Skeletal muscle tissue (tissue), 4 donors: Measurements from ENCODE around the gene SLN. TPM values are rescaled to one million over a fixed set of nuclear protein-coding genes. Genes with fewer than 3 reads are reported as not detected.
"Not testable (repeated sequence)": the region's sequence is repeated elsewhere in the genome, so short reads cannot be mapped to it uniquely, and the experiment has no call there.

Experiments
- H3K27ac ChIP-seq: one replicate; pipeline ENCODE4 v1.7.0; 2013; ENCODE audit warnings: mild to moderate bottlenecking, low read depth, low read length, inconsistent platforms
- H3K27me3 ChIP-seq, 3 donors: one replicate each; pipeline ENCODE4 v1.7.0; 2013; ENCODE audit warnings: low read length in 3 of 3; ENCODE audit not compliant: control insufficient read depth in 3 of 3, insufficient read depth in 3 of 3
- H3K36me3 ChIP-seq, 3 donors: one replicate each; pipeline ENCODE4 v1.7.0; 2013; ENCODE audit warnings: low read length in 3 of 3; ENCODE audit not compliant: control insufficient read depth in 3 of 3, insufficient read depth in 3 of 3
- H3K4me1 ChIP-seq, 3 donors: one replicate each; pipeline ENCODE4 v1.7.0; 2013; ENCODE audit warnings: low read length in 3 of 3, mild to moderate bottlenecking in 3 of 3; ENCODE audit not compliant: control insufficient read depth in 3 of 3, insufficient read depth in 3 of 3
- H3K4me3 ChIP-seq, 3 donors: one replicate each; pipeline ENCODE4 v1.7.0; 2013; ENCODE audit warnings: low read length in 3 of 3
- H3K9ac ChIP-seq, 3 donors: one replicate each; pipeline ENCODE4 v1.7.0; 2013; ENCODE audit warnings: low read length in 3 of 3, mild to moderate bottlenecking in 3 of 3, moderate library complexity in 2 of 3, low read depth in 1 of 3
- H3K9me3 ChIP-seq, 3 donors: one replicate each; pipeline ENCODE4 v1.7.0; 2013; ENCODE audit warnings: low read length in 3 of 3; ENCODE audit not compliant: control insufficient read depth in 3 of 3
- total RNA-seq: library from RNA; depleted of rRNA; stranded (reverse); fragments of >200 nt; gene quantifications from one replicate; pipeline ENCODE4 v1.2.3, GENCODE V29; 2014
- donor health status: Osteomylitis.

SLN gene
- 2,012 TPM for total RNA-seq

GRCh38 chr11:107711861-107712755 is at the start of gene SLN:
TSS of gene SLN (minus strand) at chr11:107712056.
- Histone ChIP-seq H3K36me3 (peaks cover 0 to 28% (median 7%) of the 10 kb centered on the region in 3 donors), H3K27me3 (no peaks in the 10 kb centered on the region), H3K9ac (peak within 1 kb of the TSS; percentile 76 to 80 (median 79)), H3K27ac (peak within 1 kb of the TSS; percentile 91), H3K4me3 (peak within 1 kb of the TSS; percentile 71 to 76 (median 72)), H3K4me1 (peaks cover 8 to 23% (median 20%) of the 10 kb centered on the region in 3 donors), H3K9me3 (no peaks in the 10 kb centered on the region)

- H3K9me3 ChIP-seq, H3K9ac ChIP-seq, H3K4me1 ChIP-seq, H3K36me3 ChIP-seq, H3K27me3 ChIP-seq, H3K27ac ChIP-seq, H3K4me3 ChIP-seq: not testable (repeated sequence)
These were observed 47.0 kb upstream of the SLN start for GRCh38 chr11:107758719-107759355.

- no peaks in the 10 kb centered on the region for H3K9me3 ChIP-seq
- H3K36me3 ChIP-seq: no peaks in the 10 kb centered on the region
- no peak overlapping the region for H3K9ac ChIP-seq
- peaks cover 4 to 14% (median 10%) of the 10 kb centered on the region in 3 donors for H3K4me1 ChIP-seq
- no peaks in the 10 kb centered on the region for H3K27me3 ChIP-seq
- H3K27ac ChIP-seq: no peak overlapping the region
- no peak overlapping the region for H3K4me3 ChIP-seq
These were observed 45.8 kb upstream of the SLN start for GRCh38 chr11:107757661-107758060.

DNA sequence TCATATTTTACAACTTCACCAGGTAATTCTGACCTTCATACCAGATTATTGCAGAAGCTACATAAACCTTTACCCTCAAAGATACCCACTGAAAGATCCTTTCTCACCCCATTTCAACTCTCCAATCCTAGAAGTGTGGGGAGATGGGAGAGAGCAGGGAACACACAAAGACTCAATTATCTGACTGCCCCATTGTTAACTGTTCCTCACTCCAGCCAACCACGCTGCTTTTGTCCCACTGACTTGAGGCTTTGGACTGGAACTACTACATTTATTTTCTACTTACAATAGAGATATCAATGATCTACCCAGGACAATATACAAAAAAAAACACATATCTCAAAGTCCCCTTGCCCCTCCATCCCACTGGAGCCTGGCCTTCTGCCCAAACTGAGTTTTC is 44.7 kb upstream of the SLN start:
- no peak overlapping the region for H3K27ac ChIP-seq
- peaks cover 4 to 14% (median 10%) of the 10 kb centered on the region in 3 donors for H3K4me1 ChIP-seq
- no peaks in the 10 kb centered on the region for H3K36me3 ChIP-seq
- H3K9me3 ChIP-seq: no peaks in the 10 kb centered on the region
- no peak overlapping the region for H3K9ac ChIP-seq
- no peaks in the 10 kb centered on the region for H3K27me3 ChIP-seq
- no peak overlapping the region for H3K4me3 ChIP-seq

DNA sequence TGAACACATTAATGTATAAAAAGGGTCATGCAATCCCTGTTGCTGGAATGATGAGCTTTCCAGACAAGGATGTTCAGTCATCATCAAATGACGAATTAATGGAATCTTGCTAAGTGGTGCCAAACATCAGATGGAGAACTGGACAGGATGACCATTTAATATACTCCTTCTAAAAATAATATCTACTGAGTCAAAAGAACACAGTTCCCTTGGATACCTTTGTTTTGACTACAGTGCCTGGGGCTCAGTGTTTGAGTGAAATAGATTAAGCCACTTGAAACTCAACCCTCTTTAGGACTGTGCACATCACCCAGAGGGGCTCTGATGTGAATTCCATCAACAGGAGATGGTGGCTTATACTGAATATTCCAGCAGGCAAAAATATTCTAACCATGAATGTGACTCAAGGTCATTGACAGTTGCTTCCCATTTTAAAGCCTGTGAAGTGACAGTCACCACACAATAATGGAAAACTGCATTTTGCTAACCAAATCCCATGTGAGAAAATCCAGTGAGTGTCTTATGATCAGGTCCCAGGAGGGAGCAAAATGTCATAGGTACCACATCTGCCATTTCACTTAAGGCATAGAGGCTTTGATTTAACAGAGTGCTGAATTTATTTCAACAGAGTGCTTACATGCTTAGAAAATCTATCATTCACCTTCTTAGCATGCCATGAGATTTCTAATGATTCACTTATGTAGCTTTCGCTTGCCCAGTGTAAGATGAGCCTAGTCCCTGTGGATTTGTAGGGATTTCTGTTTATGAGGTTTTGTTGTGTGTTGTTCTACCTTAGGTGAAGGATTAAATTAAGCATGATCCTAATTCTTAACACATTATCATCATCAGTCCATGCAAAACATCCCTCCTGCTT is 41.3 kb upstream of the SLN start:
- Histone ChIP-seq H3K27me3 (no peaks in the 10 kb centered on the region), H3K4me1 (peaks cover 4 to 10% (median 10%) of the 10 kb centered on the region in 3 donors), H3K9ac (peak overlapping the region in 1 of 3 donors; percentile 1), H3K4me3 (peak overlapping the region in 1 of 3 donors; percentile 9), H3K36me3 (no peaks in the 10 kb centered on the region), H3K27ac (peak overlapping the region; percentile 72), H3K9me3 (no peaks in the 10 kb centered on the region)

GRCh38 chr11:107752508-107752907 is 40.7 kb upstream of the SLN start:
- no peak overlapping the region for H3K9ac ChIP-seq
- peaks cover 4 to 10% (median 10%) of the 10 kb centered on the region in 3 donors for H3K4me1 ChIP-seq
- H3K4me3 ChIP-seq: peak overlapping the region in 1 of 3 donors; percentile 9
- peak overlapping the region; percentile 72 for H3K27ac ChIP-seq
- H3K27me3 ChIP-seq: no peaks in the 10 kb centered on the region
- no peaks in the 10 kb centered on the region for H3K9me3 ChIP-seq
- no peaks in the 10 kb centered on the region for H3K36me3 ChIP-seq

DNA sequence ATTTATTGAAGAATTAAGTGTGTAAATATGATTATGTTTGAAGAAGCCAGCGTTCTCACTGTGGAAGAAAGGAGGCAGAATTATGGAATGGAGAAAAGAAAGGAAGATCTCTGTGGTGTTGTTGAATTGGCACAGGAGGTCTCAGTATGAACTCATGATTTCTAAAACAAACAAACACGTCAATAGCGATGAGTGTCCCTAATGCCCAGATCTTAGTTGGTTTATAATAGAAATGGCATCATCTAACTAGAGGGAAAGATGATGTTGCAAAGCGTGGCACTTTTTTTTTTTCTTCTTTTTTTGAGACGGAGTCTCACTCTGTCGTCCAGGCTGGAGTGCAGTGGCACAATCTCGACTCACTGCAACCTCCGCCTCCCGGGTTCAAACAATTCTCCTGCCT is 39.2 kb upstream of the SLN start:
- no peak overlapping the region for H3K27ac ChIP-seq
- no peaks in the 10 kb centered on the region for H3K9me3 ChIP-seq
- H3K27me3 ChIP-seq: no peaks in the 10 kb centered on the region
- H3K4me1 ChIP-seq: peaks cover 4 to 10% (median 10%) of the 10 kb centered on the region in 3 donors
- H3K9ac ChIP-seq: no peak overlapping the region
- no peak overlapping the region for H3K4me3 ChIP-seq
- H3K36me3 ChIP-seq: no peaks in the 10 kb centered on the region

- Histone ChIP-seq H3K4me3 (no peak overlapping the region), H3K27ac (no peak overlapping the region), H3K36me3 (no peaks in the 10 kb centered on the region), H3K27me3 (no peaks in the 10 kb centered on the region), H3K9me3 (no peaks in the 10 kb centered on the region), H3K4me1 (peaks cover 4 to 10% (median 10%) of the 10 kb centered on the region in 3 donors), H3K9ac (no peak overlapping the region)
These were observed 38.5 kb upstream of the SLN start for GRCh38 chr11:107750313-107750712.

GRCh38 chr11:107747622-107748021 is 35.8 kb upstream of the SLN start:
- peak overlapping the region; percentile 87 for H3K27ac ChIP-seq
- H3K9ac ChIP-seq: peak overlapping the region in 2 of 3 donors; percentile 32 to 40

More at GRCh38 chr11:107747622-107748021, 35.8 kb upstream of the SLN start:
- H3K4me3 ChIP-seq: peak overlapping the region in 1 of 3 donors; percentile 5
- peaks cover 7 to 24% (median 11%) of the 10 kb centered on the region in 3 donors for H3K4me1 ChIP-seq
- H3K36me3 ChIP-seq: no peaks in the 10 kb centered on the region
- no peaks in the 10 kb centered on the region for H3K9me3 ChIP-seq
- no peaks in the 10 kb centered on the region for H3K27me3 ChIP-seq
